AG04450 (cell line): ENCODE measurements around the gene ANKUB1. TPM values are rescaled to one million over a fixed set of nuclear protein-coding genes. Genes with fewer than 3 reads are reported as not detected.

Source experiments
- CTCF ChIA-PET: fragments of 300-600, 350-600 bp; formaldehyde crosslinking; extraction: SDS; loops from one replicate; lab custom pipeline; 2022; ENCODE audit warnings: antibody characterized with exemption, inconsistent platforms; lab: Charles Lee
- POLR2A ChIA-PET: fragments of 350-600 bp; formaldehyde crosslinking; extraction: SDS; loops from one replicate; lab custom pipeline; 2021; ENCODE audit warnings: antibody characterized with exemption, inconsistent platforms; lab: Yijun Ruan, JAX
- DNase-seq: peaks from one replicate; pipeline ENCODE4 v3.0.0-alpha.2; 2011; ENCODE audit warnings: low read depth, low spot score
- H3K27ac ChIP-seq: one replicate; pipeline ENCODE4 v1.5.1; 2012; ENCODE audit warnings: low read depth, low read length, control low read depth
- H3K27me3 ChIP-seq: one replicate; pipeline ENCODE4 v1.6.0; 2012; ENCODE audit warnings: low read length; ENCODE audit not compliant: control insufficient read depth, insufficient read depth
- H3K4me3 ChIP-seq: 2 replicates; pipeline ENCODE4 v1.5.1; 2011; ENCODE audit warnings: mild to moderate bottlenecking, low read depth, low read length, control low read depth
- H3K9me3 ChIP-seq: 2 replicates; pipeline ENCODE4 v1.5.1; 2012; ENCODE audit warnings: low read length; ENCODE audit not compliant: control insufficient read depth, insufficient read depth
- polyA plus RNA-seq: library from polyadenylated mRNA; depleted of rRNA; stranded (reverse); fragments of >200 nt; gene quantifications from 2 replicates; pipeline ENCODE4 v1.2.3, GENCODE V29; 2011
- TF ChIP-seq, protein P1 (sequence below): IDR thresholded peaks from 2 replicates; pipeline ENCODE4 v1.5.1; 2011; ENCODE audit warnings: low read depth, low read length, control low read depth, inconsistent platforms

The ANKUB1 gene
- polyA plus RNA-seq, 1 experiment: not detected

DNA sequence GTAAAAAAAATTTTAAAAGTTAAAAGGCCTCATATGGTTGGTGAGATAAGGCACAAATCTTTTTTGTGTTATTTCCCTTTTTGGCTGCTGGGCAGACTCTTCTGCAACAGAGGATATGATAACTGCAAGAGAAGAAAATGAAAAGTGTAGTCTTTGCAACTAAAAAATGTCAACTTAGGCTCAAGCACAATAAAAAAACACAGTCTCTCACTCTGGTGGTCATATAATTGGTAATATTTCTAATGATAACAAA lies 55.5 kb downstream of the ANKUB1 start:
- no peaks in the 10 kb centered on the region for H3K9me3 ChIP-seq
- H3K27ac ChIP-seq: no peak overlapping the region
- TF ChIP-seq, protein P1, sequence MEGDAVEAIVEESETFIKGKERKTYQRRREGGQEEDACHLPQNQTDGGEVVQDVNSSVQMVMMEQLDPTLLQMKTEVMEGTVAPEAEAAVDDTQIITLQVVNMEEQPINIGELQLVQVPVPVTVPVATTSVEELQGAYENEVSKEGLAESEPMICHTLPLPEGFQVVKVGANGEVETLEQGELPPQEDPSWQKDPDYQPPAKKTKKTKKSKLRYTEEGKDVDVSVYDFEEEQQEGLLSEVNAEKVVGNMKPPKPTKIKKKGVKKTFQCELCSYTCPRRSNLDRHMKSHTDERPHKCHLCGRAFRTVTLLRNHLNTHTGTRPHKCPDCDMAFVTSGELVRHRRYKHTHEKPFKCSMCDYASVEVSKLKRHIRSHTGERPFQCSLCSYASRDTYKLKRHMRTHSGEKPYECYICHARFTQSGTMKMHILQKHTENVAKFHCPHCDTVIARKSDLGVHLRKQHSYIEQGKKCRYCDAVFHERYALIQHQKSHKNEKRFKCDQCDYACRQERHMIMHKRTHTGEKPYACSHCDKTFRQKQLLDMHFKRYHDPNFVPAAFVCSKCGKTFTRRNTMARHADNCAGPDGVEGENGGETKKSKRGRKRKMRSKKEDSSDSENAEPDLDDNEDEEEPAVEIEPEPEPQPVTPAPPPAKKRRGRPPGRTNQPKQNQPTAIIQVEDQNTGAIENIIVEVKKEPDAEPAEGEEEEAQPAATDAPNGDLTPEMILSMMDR: no peak
- no peaks in the 10 kb centered on the region for H3K27me3 ChIP-seq
- ChIA-PET POLR2A (interaction anchor here (1.1 to 1.2 kb wide), 2 partner anchors 16 to 71 kb away, joined by 3 to 5 read pairs; partner anchors contain the start of gene COMMD2), CTCF (interaction anchor here (1.4 to 2.1 kb wide), 3 partner anchors 20 to 71 kb away, joined by 5 to 12 read pairs (median 6); no protein-coding TSS in a partner anchor)
- no peak for DNase-seq
- no peak overlapping the region for H3K4me3 ChIP-seq

DNA sequence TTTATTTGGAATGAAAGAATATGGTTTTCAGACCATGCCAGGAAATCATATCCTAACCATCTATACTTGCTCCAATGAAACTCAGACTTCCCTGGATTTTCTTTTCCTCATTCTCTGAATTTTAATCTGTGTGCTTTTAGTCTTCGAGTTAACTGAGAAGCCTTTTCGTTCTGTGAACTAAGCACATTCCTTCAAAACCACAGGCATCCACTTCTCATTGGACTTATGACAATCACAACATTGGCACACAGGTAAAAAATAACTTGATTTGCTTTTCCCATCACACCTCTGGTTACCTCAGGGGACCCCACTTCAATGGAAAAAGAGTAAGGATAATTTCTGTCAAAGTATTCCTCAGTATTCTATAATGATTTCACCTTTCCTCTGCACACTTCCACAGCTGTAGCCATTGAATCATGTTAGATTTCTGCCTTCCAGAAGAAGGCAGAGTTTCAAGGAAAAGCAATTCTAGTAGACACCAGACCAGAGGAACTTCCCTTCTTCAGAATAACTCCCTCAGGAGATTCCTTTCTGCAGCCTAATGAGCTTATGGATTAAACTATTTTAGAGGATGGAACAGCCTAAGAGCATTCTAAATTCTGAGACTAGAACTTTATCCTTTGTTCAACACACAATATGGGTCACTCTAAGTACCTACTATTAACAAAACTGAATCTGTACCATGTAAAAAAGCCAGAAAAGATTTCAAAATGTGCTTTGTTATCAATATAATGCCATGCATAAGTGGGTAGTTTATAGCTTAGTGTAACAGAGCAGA lies 56.0 kb downstream of the ANKUB1 start:
- Histone ChIP-seq H3K27me3 (no peaks in the 10 kb centered on the region), H3K9me3 (no peaks in the 10 kb centered on the region), H3K27ac (no peak overlapping the region), H3K4me3 (no peak overlapping the region)
- TF ChIP-seq, protein P1: no peak
- POLR2A ChIA-PET: interaction anchor here (0.7 to 1.2 kb wide), 3 partner anchors 16 to 781 kb away, joined by 3 to 5 read pairs (median 3); partner anchors contain the start of gene COMMD2
- no peak for DNase-seq
- CTCF ChIA-PET: interaction anchor here (1.2 to 2.1 kb wide), 4 partner anchors 19 to 206 kb away, joined by 4 to 12 read pairs (median 6); no protein-coding TSS in a partner anchor

DNA sequence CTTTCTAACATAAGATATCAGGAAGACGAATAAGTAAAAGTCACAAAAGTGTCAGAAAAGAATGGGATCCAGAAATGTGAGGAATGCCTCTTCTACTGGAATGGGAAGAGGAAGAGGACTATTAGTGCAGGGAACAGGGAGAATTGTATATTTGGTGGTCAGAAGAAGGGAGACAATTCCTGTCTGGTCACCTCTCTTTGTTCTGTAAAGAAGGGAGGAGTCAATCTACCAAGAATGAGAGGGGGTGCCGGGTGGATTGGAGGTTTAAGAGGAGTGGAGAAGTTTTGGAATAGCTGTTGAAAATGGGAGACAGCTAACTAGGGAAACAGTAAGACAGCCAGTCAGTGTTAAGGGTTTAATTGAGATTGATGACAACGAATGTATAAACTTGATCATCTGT lies 60.1 kb downstream of the ANKUB1 start:
- ChIA-PET POLR2A (no interaction called here), CTCF (interaction anchor here (0.8 kb wide), 1 partner anchor 74 kb away, joined by 3 read pairs; no protein-coding TSS in a partner anchor)
- Histone ChIP-seq H3K27ac (no peak overlapping the region), H3K27me3 (no peaks in the 10 kb centered on the region), H3K9me3 (no peaks in the 10 kb centered on the region), H3K4me3 (no peak overlapping the region)
- TF ChIP-seq, protein P1: no peak
- DNase-seq: no peak

DNA sequence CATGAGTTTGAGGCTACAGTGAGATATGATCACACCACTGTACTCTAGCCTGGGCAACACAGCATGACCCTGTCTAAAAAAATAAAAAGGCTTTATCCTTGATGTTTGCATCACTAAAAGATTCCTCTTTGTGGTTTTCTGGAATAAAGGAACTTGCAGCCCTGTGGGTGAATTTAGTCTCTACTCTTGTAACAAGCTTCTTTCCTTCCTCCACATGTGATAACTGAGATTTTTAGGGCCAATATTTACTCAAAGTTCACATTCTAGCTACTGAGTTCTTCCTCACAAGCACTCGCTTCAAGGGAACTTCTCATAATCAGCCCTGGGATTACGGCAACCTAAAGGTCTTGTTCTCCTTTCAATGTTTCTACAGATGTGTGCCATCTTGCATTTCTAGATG lies 64.7 kb downstream of the ANKUB1 start:
- Histone ChIP-seq H3K27ac (no peak overlapping the region), H3K27me3 (no peaks in the 10 kb centered on the region), H3K9me3 (no peaks in the 10 kb centered on the region), H3K4me3 (no peak overlapping the region)
- DNase-seq: no peak
- ChIA-PET POLR2A (no interaction called here), CTCF (interaction anchor here (1.6 kb wide), 1 partner anchor 11 kb away, joined by 5 read pairs; no protein-coding TSS in a partner anchor)
- TF ChIP-seq, protein P1: no peak
